ENCODE results near the gene KCNA3. TPM values are rescaled to one million over a fixed set of nuclear protein-coding genes. Genes with fewer than 3 reads are reported as not detected.

KCNA3 gene
- total and polyA plus RNA-seq, 2 experiments from 2014 or later = 0.43 TPM; not detected in 1

GRCh38 chr1:110672753-110673108 is 2.0 kb downstream of the KCNA3 start:
- H3K4me2 ChIP-seq = no peak overlapping the region
- no peaks in the 10 kb centered on the region for H4K20me1 ChIP-seq (ENCODE audit: insufficient read depth, poor library complexity, severe bottlenecking)
- H3K27me3 ChIP-seq = peaks cover 89% of the 10 kb centered on the region
- H3K9me3 ChIP-seq (ENCODE audit: low read depth) = no peaks in the 10 kb centered on the region
- TF ChIP-seq EZH2phosphoT487 (IDR thresholded peaks at IDR 0.05; ENCODE audit: low read depth, severe bottlenecking, unreplicated experiment) (no peak), CTCF (IDR thresholded peaks at IDR 0.05; ENCODE audit: poor library complexity) (no peak), EZH2 (IDR thresholded peaks at IDR 0.05; ENCODE audit: borderline replicate concordance) (no peak)
- no peaks in the 10 kb centered on the region for H3K9me2 ChIP-seq (replicated peaks; ENCODE audit: insufficient read depth)
- H2AFZ ChIP-seq = no peak overlapping the region
- H3K79me2 ChIP-seq = no peaks in the 10 kb centered on the region
- H3K4me3 ChIP-seq = no peak overlapping the region
- no peak for DNase-seq (ENCODE audit: low spot score)
- WGBS (ENCODE audit: low lambda C conversion rate, missing lambda C conversion rate) = 68% methylated on average over 4 of the region's 4 CpGs
- H3K36me3 ChIP-seq (replicated peaks; ENCODE audit: insufficient read depth, low read depth) = no peaks in the 10 kb centered on the region
- no peak overlapping the region for H3K27ac ChIP-seq
- no peaks in the 10 kb centered on the region for H3K4me1 ChIP-seq (ENCODE audit: insufficient read depth)

DNA sequence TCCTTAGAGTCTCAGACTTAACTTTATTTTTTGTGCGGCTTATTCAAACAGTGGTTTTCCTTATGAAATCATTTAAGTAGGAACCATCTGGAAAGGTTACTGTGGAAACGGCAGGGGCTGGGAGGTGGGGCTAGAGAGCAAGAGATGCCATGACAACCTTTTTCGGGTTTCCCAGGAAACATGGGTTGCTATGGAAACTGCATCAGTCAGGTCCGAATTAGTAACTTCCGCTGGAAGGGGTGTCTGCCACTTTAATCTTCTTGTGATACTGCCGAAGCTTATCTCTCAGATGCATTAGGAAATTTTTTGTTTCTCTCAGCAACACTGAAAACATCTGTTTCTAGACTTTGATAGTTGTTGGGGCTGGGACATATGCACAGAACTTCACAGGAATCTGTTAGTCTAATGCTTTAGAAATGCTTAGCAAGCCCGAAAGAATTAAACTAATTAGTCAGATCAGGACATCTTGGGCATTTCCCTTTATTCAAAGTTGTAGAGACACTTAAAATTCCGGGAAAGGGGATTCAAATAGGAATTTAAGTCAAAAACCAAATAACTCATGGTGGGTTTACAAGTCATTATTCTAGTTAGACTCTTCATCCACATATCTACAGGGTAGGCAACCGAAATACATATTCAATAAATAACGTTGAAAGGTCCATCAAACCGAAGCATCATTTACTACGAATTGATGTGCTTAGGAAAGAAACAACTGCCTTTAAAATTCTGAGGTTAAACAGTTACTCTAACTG is 2.6 kb downstream of the KCNA3 start:
- no peak for DNase-seq (ENCODE audit: low spot score)
- Histone ChIP-seq H4K20me1 (ENCODE audit: insufficient read depth, poor library complexity, severe bottlenecking) (no peaks in the 10 kb centered on the region), H3K4me1 (ENCODE audit: insufficient read depth) (no peaks in the 10 kb centered on the region), H3K9me2 (replicated peaks; ENCODE audit: insufficient read depth) (no peaks in the 10 kb centered on the region), H2AFZ (no peak overlapping the region), H3K9me3 (ENCODE audit: low read depth) (no peaks in the 10 kb centered on the region), H3K4me3 (no peak overlapping the region), H3K27ac (no peak overlapping the region), H3K36me3 (replicated peaks; ENCODE audit: insufficient read depth, low read depth) (no peaks in the 10 kb centered on the region), H3K4me2 (no peak overlapping the region), H3K27me3 (peaks cover 88% of the 10 kb centered on the region), H3K79me2 (no peaks in the 10 kb centered on the region)
- TF ChIP-seq EZH2phosphoT487 (IDR thresholded peaks at IDR 0.05; ENCODE audit: low read depth, severe bottlenecking, unreplicated experiment) (no peak), CTCF (IDR thresholded peaks at IDR 0.05; ENCODE audit: poor library complexity) (no peak), EZH2 (IDR thresholded peaks at IDR 0.05; ENCODE audit: borderline replicate concordance) (no peak)
- 58% methylated on average over 12 of the region's 12 CpGs for WGBS (ENCODE audit: low lambda C conversion rate, missing lambda C conversion rate)

DNA sequence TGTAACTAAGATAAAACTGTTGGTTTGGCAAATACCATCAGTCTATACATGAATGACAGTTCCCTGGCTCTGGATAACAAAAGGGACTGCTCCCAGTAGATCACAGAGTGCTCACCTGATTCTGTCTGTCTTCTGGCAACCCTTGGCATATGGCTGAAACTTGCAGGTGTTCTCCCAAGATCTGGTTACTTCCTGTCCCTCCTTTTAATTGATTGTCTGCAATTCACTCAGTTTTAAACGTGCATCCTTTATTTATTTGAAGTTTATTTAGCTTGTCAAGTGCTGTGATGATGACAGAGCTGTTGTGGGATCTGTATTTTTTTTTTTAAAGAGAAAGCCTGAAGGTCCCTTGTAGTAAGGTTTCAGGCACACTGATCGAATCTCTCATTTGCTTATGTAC is 3.4 kb downstream of the KCNA3 start:
- TF ChIP-seq EZH2phosphoT487 (IDR thresholded peaks at IDR 0.05; ENCODE audit: low read depth, severe bottlenecking, unreplicated experiment) (no peak), EZH2 (IDR thresholded peaks at IDR 0.05; ENCODE audit: borderline replicate concordance) (no peak), CTCF (IDR thresholded peaks at IDR 0.05; ENCODE audit: poor library complexity) (no peak)
- no peaks in the 10 kb centered on the region for H4K20me1 ChIP-seq (ENCODE audit: insufficient read depth, poor library complexity, severe bottlenecking)
- no peak for DNase-seq (ENCODE audit: low spot score)
- H3K4me3 ChIP-seq = no peak overlapping the region
- no peak overlapping the region for H3K4me2 ChIP-seq
- no peaks in the 10 kb centered on the region for H3K9me3 ChIP-seq (ENCODE audit: low read depth)
- H3K9me2 ChIP-seq (replicated peaks; ENCODE audit: insufficient read depth) = no peaks in the 10 kb centered on the region
- 43% methylated on average over 2 of the region's 2 CpGs for WGBS (ENCODE audit: low lambda C conversion rate, missing lambda C conversion rate)
- H2AFZ ChIP-seq = no peak overlapping the region
- H3K36me3 ChIP-seq (replicated peaks; ENCODE audit: insufficient read depth, low read depth) = no peaks in the 10 kb centered on the region
- H3K27me3 ChIP-seq = peaks cover 88% of the 10 kb centered on the region
- H3K27ac ChIP-seq = no peak overlapping the region
- no peaks in the 10 kb centered on the region for H3K79me2 ChIP-seq
- H3K4me1 ChIP-seq (ENCODE audit: insufficient read depth) = no peaks in the 10 kb centered on the region

All from hepatocyte (in vitro differentiated cells).